NCI-H1694 (cell line): ENCODE measurements around the gene KMT5C.

Experiments
- DNase-seq: peaks from one replicate; lab custom pipeline; 2025; lab: John Stamatoyannopoulos, UW

Gene KMT5C

DNA sequence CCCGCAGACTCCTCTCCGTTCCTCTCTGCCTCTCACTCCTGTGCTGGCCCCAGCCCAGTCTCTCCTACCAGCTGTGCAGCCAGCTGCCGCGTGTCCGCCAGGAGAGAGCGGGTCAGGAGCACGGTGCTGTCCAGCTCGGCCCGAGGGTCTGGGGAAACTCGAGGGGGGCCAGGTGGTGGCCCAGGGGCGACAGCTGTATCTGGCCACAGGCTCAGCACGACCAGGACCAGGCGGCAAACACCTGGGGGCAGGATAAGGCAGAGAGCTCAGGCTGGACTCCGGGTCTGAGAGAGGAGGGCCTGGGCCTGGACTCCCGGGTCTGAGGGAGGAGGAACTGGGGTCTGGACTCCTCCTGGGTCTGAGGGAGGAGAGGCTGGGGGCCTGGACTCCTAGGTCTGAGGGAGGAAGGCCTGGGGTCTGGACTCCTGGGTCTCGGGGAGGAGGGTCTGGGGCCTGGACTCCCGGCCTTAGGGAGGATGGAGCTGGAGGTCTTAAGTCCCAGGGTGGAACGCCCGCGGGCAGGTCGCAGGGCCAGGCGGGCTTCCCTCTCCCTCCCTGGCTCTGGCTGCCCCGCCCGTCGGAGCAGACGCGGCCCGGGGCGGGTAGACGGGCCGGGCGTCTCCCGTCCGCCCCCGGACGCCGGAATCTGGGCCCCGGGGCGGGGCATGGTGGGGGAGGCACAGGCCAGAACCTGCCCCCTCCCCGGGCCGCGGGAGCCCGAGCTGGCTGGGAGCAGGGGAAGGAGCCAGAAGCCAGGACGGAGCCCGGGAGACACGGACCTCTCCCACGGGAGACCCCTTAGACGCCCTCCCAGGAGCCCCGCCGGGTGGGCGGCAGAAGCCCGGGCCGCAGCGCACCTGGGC, 29.3 kb downstream of the KMT5C start:
- DNase-seq: no peak

DNA sequence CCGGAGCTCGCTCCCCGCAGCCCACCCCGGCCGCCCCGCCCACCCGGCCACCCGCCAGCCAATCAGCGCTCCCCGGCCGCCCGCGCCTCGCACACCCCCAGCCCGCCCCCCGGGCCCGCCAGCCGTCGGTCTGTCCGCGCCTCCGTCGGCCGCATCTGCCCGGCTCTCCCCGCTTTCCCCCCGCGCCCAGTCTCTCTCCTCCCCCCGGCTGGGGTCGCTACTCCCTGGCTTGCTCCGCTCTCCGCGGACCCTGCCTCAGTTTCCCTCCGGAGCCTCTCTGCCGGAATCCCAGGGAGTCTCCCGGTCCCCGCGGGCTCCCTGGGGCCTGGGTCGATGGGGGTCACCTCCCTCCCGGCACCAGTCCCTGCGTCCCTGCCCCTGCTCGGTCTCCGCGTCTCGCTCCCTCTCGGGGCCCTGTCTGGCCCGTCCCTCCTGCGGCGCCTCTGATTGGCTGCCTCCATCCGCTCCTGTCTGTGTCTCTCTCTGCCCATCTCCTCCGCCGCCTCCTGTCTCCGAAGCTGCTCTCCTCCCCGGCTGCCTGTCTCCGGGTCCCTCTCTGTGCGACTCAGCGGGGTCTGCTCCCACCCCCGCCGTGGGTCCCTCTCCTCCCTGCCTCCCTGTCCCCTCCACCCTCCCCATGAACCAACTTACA, 30.1 kb downstream of the KMT5C start:
- DNase-seq: peak; percentile 10

DNA sequence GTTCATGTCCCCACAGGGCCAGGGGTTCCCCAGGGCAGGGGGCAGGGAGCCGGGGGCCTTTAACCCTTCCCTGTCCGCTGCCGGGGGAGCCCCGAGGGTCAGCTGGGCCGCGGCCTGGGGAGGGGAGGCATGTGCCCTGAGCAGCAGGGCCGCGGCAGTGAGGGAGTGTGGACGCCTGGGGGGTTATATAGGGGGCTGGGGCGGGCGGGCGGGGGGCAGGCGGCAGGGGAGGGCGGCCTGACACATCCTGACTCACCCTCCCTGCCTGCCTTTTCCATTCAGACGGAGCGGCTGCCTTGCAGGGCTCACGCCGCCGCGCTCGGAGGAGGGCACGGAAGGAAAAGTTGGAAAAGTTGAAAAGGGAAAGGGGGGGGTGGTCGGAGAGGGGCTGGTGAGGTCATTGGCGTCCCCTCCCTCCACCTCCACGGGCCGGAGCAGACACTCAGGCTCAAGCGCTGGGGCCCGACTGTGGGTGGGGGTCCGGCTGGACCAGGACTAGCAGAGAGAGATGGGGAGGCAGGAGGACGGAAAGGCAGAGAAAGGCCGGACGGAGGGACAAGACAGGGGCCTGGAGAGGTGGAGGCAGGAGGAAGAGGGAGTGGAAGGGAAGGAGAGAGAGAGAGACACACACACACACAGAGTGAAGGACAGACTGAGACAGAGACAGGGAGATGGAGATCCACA, 30.8 kb downstream of the KMT5C start, which contains the start of gene IL11:
Gene IL11 (minus strand): TSS at position 159 of the 684 bp plus-strand sequence. CDS start 153 bp downstream, at position 6.
- no peak for DNase-seq

DNA sequence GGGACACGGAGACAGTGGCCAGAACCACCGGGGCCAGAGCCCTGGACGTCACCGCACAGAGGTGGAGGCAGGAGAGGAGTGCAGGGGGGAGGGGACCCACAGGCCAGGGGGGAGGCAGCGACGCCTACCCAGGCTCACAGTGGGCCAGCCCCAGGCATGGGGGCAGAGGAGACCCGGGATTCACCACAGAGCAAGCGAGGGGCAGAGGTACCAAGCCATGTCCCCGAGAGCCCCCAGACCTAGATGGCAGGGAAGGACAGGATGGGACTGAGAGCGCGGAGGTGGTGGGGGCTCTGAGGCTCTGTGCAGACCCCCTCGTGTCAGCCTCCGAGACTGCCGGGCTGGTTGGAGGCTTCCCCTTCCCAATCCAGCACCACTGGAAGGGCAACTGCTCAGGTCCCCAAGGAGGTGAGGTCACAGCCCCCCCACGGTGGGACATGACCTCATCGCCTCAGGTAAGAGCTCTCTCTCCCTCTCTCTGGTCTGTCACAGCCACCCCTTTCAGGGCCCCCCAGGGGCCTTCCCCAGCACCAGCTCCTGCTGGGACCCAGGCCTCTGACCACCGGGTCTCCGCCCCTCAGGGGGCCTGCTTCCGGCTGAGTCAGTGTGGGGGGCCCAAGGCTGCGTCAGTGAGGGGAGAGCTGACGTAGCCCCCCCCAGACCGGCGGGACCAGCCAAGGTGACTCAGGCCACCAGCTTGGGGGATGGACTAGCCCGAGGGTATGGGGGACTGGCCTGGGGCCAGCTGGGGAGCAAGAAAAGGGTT, 32.8 kb downstream of the KMT5C start:
- DNase-seq: no peak

DNA sequence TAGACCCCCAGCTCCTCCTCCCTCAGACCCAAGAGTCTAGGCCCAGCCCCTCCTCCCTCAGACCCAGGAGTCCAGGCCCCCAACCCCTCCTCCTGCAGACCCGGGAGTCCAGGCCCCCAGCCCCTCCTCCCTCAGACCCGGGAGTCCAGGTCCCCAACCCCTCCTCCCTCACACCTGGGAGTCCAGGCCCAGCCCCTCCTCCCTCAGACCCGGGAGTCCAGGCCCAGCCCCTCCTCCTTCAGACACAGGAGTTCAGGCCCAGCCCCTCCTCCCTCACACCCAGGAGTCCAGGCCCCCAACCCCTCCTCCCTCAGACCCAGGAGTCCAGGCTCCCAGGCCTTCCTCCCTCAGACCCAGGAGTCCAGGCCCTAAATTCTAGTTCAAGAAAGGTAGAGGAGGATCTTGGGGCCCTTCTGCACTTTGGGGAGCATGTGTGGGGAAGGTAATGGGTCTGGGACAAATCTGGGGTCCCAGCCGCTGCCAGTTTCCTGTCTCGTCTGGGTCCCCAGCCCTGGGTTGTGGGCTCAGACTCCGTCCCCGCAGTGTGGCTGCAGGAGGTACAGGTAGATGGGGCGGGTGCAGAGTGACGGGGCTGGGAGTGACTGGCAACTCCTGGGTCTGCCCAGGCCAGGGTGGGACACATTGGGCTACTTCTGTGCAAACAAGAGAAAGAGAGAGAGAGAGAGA, 33.8 kb downstream of the KMT5C start:
- DNase-seq: no peak

- no peak for DNase-seq
Measured at GRCh38 chr19:55373993-55374757, 34.5 kb downstream of the KMT5C start.

DNA sequence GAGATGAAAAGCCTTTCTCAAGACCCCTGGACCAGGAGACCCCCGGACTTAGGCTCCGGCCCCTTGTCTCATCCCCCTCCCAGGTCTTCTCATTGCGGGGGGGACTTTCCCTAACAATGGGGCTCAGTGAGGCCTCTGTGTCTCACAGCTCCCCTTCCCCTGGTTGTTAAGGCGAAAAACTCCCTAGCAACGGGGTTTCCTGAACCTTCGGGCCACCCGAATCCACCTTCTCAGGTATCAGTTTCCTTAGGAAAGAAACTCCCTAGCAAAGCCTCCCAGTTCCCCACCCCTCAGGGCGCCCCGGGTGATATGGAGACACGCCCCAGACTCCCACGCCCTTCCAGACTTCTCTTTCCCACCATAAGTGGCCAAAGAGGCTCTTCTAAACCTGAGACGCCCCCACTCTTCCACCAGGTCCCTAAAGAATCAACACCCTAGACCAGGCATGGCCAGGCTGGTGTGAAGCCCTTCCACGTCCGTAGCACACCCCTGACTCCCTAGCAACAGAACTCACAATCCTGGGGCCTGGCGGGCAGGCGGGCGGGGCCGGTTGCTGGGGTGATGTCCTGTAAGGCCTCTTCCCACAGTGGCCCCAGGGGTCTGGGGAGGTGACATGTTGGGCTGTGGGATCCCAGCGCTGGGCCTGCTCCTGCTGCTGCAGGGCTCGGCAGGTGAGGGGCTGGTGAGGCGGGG, 36.7 kb downstream of the KMT5C start, which contains the start of gene TMEM190:
Gene TMEM190 (plus strand): TSS at position 586 of the 693 bp plus-strand sequence. CDS start 28 bp downstream, at position 614.
- DNase-seq: no peak

DNA sequence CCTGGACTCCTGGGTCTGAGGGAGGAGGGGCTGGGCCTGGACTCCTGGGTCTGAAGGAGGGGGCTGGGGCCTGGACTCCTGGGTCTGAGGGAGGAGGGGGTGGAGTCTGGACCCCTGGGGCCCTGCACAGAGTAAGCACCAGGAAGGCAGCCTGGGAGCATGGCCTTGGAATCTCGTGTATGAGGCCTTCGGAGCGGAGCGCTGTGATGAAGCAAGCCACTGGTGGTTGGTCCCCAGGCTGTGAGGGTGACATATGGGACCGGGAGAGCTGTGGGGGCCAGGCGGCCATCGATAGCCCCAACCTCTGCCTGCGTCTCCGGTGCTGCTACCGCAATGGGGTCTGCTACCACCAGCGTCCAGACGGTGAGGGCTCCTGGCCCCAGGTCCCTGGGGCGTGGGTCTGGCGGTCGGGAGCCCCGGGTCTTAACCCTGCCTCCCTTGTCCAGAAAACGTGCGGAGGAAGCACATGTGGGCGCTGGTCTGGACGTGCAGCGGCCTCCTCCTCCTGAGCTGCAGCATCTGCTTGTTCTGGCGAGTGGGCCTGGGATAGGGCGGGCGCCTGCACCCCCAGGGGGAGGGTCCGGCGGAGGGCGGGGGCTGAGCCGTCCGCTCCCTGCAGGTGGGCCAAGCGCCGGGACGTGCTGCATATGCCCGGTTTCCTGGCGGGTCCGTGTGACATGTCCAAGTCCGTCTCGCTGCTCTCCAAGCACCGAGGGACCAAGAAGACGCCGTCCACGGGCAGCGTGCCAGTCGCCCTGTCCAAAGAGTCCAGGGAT, 37.9 kb downstream of the KMT5C start:
- DNase-seq: no peak

DNA sequence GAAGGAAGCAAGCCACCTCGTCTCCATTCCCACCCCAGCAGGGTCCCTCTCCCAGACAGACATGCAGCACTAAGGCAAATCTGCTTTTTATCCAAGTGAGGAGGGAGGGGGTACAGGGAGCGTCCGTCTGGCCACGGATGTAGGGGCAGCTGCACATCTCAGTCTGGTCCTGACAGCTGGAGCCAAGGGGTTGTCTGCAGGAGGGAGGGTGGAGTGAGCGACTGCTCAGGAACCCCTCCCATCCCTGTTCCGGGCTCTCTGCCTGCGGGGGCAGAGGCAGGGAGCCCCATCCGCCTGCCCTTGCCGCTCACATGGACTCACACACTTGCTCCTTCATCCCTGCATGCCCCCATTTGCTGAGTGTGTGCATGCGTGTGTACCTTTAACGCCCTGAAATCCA, 39.5 kb downstream of the KMT5C start:
- DNase-seq: no peak

DNA sequence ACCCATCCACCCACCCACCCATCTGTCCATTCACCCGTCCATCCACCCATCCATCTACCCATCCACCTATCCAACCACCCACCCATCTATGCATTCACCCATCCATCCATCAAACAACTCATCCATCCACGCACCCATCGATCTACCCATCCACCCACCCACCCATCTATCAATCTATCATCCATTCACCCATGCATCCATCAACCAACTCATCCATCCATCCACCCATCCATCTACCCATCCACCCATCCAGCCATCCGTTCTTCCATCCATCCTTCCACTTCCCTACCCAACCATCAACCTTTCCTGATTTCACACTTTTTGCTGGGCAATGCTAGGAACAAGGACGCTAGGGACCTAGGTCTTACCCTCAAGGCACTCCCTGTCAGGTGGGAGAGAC, 42.3 kb downstream of the KMT5C start:
- no peak for DNase-seq

DNA sequence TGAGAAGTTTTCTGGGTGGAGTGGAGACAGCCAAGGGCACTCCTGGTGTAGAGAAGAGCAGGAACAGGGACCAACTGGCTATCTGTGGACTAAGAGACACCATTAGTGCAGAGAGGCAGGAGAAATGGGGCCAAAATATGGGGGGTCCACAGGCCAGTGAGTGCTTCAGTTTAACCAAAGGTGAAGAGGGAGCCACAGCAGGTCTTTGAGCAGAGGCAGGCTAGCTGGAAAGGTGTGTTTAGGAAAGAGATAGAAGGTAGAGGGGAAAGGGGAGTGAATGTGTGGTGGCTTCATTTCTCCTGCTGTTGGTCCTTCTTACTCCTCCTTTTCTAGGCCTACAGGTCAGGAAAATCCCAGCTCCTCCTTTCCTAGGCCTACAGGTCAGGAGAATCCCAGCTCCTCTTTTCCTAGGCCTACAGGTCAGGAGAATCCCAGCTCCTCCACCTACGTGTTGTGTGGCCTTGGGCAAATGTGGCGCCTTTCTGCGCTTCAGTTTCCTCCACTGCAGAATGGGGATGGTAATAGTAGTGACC, 42.9 kb downstream of the KMT5C start:
- no peak for DNase-seq

DNA sequence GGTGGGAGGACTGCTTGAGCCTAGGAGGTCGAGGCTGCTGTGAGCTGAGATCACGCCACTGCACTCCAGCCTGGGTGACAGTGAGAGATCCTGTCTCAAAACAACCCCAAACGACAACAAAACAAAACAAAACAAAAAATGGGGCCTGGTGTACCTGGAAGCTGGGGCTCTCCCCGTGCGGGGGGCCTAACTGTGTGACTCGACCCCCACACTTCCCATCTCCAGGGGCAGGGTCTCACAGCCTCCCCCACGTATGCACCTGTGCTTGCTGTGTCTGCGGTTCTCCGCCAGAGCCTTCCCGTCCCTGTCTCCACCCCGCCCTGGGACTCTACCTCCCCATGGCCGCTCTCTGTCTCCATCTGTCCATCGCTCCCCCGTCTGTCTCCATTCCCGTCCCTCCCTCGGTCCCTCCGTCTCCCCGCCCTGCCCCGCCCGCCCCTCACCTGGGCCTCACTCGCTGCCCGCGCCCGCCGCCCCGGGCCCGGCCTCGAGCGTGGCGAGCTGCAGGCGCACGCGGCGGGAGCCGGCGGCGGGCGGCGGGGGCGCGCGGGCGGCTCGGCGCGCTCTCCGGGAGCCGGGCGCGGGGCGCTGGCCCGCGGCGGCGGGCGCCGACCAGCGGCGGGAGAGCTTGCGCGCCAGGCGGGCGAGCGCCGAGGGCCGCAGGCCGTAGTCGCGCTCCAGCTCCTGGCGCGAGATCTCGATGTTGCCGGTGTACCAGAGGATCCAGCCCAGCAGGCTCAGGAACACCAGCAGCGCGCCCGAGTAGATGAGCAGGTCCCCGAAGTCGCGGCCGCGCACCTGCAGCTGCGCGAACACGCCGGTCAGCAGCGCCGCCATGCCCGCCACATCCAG, 43.8 kb downstream of the KMT5C start:
- DNase-seq: peak; percentile 16

- DNase-seq: no peak
Measured at GRCh38 chr19:55384131-55384919, 44.6 kb downstream of the KMT5C start, which contains the start of gene TMEM238. TMEM238 (minus strand) TSS chr19:55384292; CDS start chr19:55384259, 33 bp downstream.

DNA sequence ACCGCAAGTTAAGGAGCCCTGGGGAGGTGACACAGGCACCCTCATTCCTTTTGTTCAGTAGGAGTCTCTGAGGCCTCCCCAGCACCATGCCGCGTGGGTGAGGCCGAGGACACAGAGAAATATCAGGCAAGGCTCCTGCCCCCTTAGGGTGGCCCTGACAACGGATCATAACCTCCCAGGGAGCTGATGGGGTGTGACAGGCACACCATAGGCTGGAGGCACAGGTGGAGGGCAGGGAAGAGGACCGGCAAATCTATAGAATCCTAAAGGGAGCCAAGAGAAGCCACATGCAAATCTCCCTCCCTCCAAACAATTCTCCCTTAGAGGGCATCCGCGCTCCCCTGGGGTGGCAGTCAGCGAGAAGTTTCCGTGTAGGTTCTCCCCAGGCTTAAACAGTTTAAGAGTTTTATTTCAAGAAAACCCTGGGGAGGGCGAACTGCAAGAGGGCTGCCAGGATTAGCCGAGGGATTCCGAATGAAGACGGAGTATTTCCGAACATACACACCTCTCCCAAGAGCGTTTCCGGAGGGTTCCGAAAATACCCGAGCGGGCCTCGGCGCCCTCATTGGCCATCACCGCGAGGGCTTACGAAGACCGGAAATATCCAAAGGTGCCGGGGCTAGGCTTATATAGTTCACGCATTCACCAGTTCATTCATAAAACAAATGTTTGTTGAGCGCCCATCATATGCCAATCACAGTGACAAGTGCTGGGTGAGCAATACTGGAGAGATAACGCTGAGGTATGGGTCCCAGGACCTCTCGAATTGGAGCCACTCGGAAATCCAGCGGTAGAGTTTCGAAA, 45.4 kb downstream of the KMT5C start:
- peak; percentile 96 for DNase-seq

- DNase-seq: peak; percentile 99
Measured at GRCh38 chr19:55385724-55386492, 46.2 kb downstream of the KMT5C start, which contains the start of gene RPL28. RPL28 (plus strand) TSS chr19:55385932; CDS start chr19:55386358, 426 bp downstream.
